Sigmoid colon (tissue), 4 donors: ENCODE measurements around the gene USP32.

ENCODE experiments used
- CTCF ChIP-seq, 4 experiments: fragments of 450-650 bp in 3 of 4; fragments of 200-600 bp in 1 of 4; IDR thresholded peaks; one replicate each; pipeline ENCODE4 v1.5.1; 2016 to 2019; ENCODE audit warnings: antibody characterized with exemption in 4 of 4, mild to moderate bottlenecking in 3 of 4, moderate library complexity in 2 of 4
- EP300 ChIP-seq, 4 donors: sonication (generic); formaldehyde crosslinking; IDR thresholded peaks; one replicate each; pipeline ENCODE4 v1.6.1; 2017; ENCODE audit warnings: antibody characterized with exemption in 4 of 4
- POLR2A ChIP-seq, 2 donors: fragments of 450-650 bp; IDR thresholded peaks; one replicate each; pipeline ENCODE4 v1.6.1; 2016; ENCODE audit warnings: antibody characterized with exemption in 2 of 2, mild to moderate bottlenecking in 2 of 2, moderate library complexity in 2 of 2

GRCh38 chr17:60304502-60304901, 87.4 kb downstream of the USP32 start:
- TF ChIP-seq CTCF (IDR thresholded peaks at IDR 0.05), result no peak
- no peak for TF ChIP-seq EP300 (IDR thresholded peaks at IDR 0.05)
- no peak for TF ChIP-seq POLR2A (IDR thresholded peaks at IDR 0.05)
